ENCODE data around the gene ST8SIA1. TPM values are rescaled to one million over a fixed set of nuclear protein-coding genes. Genes with fewer than 3 reads are reported as not detected.

Gene ST8SIA1
- total RNA-seq, 6 experiments from 2014 or later = 0.16 to 0.37 (median 0.35) TPM; not detected in 3

DNA sequence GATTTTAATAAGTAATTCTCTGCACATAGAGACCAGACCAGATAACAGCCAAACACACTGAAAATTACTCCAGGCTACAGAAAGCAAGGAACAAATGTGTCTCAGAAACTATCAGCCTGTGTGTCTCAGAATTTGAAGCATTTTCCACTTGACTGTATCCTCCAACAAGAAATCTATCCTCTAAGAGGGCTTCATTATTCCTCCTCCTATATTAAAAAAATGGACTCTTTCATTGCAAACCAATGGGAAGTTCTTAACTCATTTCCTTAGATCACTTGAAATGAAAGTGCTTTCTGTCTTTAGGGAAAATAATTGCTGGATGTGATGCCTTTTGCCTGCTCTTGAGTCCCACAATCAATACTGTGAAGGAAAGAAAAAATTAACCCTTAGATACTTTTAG lies 2.3 kb downstream of the ST8SIA1 start:
- Histone ChIP-seq H3K4me3 (no peak overlapping the region), H3K27me3 (no peaks in the 10 kb centered on the region), H3K4me1 (peaks cover 0 to 11% (median 0%) of the 10 kb centered on the region in 4 donors), H3K27ac (no peak overlapping the region), H3K36me3 (no peaks in the 10 kb centered on the region), H3K9me3 (no peaks in the 10 kb centered on the region)
- intact Hi-C loops (cut with DNase I) = loop anchor here in 1 of 2 donors (10.0 kb wide), 1 partner anchor 207 kb away; no protein-coding TSS in a partner anchor
- TF ChIP-seq POLR2A (IDR thresholded peaks at IDR 0.05) = no peak
- no peak for TF ChIP-seq CTCF (IDR thresholded peaks at IDR 0.05)
- DNase-seq (no peak), ATAC-seq (no peak)

- TF ChIP-seq POLR2A (IDR thresholded peaks at IDR 0.05) (no peak), CTCF (IDR thresholded peaks at IDR 0.05) (no peak)
- Histone ChIP-seq H3K4me1 (peaks cover 0 to 6% (median 0%) of the 10 kb centered on the region in 4 donors), H3K36me3 (no peaks in the 10 kb centered on the region), H3K27me3 (no peaks in the 10 kb centered on the region), H3K4me3 (no peak overlapping the region), H3K9me3 (no peaks in the 10 kb centered on the region), H3K27ac (no peak overlapping the region)
- intact Hi-C loops (cut with DNase I) = loop anchor here in 1 of 2 donors (10.0 kb wide), 1 partner anchor 205 kb away; no protein-coding TSS in a partner anchor
- no peak for DNase-seq
- WGBS (ENCODE audit: insufficient coverage, low coverage, low lambda C conversion rate, missing lambda C conversion rate) = 52% methylated on average over 4 of the region's 4 CpGs
- no peak for ATAC-seq
Observed at GRCh38 chr12:22329621-22330020, 4.9 kb downstream of the ST8SIA1 start.

DNA sequence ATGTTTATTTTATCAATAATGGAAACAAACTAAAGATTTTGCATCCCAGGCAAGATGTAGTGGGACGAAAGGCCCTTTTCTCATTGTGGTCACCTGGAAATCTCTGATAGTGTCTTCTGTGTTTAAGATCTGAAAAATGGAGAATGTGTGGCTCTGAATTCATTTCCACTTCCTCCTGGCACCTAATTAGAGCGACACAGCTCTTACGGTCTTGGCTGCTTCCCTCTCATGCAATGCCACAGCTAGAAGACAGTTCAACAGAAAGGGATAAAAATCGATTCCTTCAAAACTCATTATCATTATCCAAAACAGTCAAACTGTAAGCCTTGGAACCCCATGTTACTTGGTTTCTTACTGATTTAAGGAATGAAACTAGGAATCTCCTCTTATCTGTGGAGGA lies 9.3 kb downstream of the ST8SIA1 start:
- H3K4me1 ChIP-seq = no peaks in the 10 kb centered on the region
- intact Hi-C loops (cut with DNase I) = no loop called here
- no peak for DNase-seq
- no peak overlapping the region for H3K27ac ChIP-seq
- no peak overlapping the region for H3K4me3 ChIP-seq
- ATAC-seq = no peak
- H3K9me3 ChIP-seq = no peaks in the 10 kb centered on the region
- no peaks in the 10 kb centered on the region for H3K36me3 ChIP-seq
- WGBS (ENCODE audit: insufficient coverage, low coverage, low lambda C conversion rate, missing lambda C conversion rate) = 47% methylated on average over 4 of the region's 4 CpGs
- no peaks in the 10 kb centered on the region for H3K27me3 ChIP-seq
- no peak for TF ChIP-seq CTCF (IDR thresholded peaks at IDR 0.05)
- TF ChIP-seq POLR2A (IDR thresholded peaks at IDR 0.05) = no peak

DNA sequence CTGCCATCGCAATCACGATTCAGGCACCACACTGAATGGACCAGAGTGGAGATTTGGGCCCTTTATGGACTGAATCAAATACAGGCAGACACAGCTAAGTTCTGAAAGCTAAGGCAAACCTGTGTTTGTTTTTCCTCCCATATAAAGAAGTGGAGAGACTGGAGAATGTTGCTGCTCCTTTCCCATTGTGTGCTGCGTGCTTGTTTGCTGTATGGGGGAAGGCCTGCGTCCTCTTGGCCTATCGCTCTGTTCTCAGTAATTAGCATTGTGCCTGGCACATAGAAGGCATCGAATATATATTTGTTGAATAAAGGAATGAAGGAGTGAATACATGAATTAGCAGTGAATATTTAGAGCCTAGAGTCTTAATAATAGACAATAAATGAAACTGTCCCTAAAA lies 12.4 kb downstream of the ST8SIA1 start:
- TF ChIP-seq CTCF (IDR thresholded peaks at IDR 0.05) (no peak), POLR2A (IDR thresholded peaks at IDR 0.05) (no peak)
- ATAC-seq = no peak

GRCh38 chr12:22321638-22322037 lies 12.9 kb downstream of the ST8SIA1 start:
- Histone ChIP-seq H3K36me3 (no peaks in the 10 kb centered on the region), H3K27me3 (no peaks in the 10 kb centered on the region), H3K27ac (no peak overlapping the region), H3K4me3 (no peak overlapping the region), H3K9me3 (no peaks in the 10 kb centered on the region), H3K4me1 (no peaks in the 10 kb centered on the region)
- TF ChIP-seq POLR2A (IDR thresholded peaks at IDR 0.05) (no peak), CTCF (IDR thresholded peaks at IDR 0.05) (no peak)
- intact Hi-C loops (cut with DNase I) = no loop called here
- ATAC-seq (peak in 2 of 4 donors; percentile 39 to 47), DNase-seq (no peak)
- 33% methylated on average over 1 of the region's 2 CpGs for WGBS (ENCODE audit: insufficient coverage, low coverage, low lambda C conversion rate, missing lambda C conversion rate)

More for the DNA sequence above, 12.4 kb downstream of the ST8SIA1 start:
- WGBS (ENCODE audit: insufficient coverage, low coverage, low lambda C conversion rate, missing lambda C conversion rate) = 84% methylated on average over 6 of the region's 6 CpGs
- no peaks in the 10 kb centered on the region for H3K9me3 ChIP-seq
- DNase-seq = no peak
- intact Hi-C loops (cut with DNase I) = no loop called here
- H3K27ac ChIP-seq = no peak overlapping the region
- no peaks in the 10 kb centered on the region for H3K27me3 ChIP-seq
- no peaks in the 10 kb centered on the region for H3K4me1 ChIP-seq
- no peak overlapping the region for H3K4me3 ChIP-seq
- no peaks in the 10 kb centered on the region for H3K36me3 ChIP-seq

All from right lobe of liver (tissue), 6 donors.